Sigmoid colon (tissue), 7 donors: ENCODE measurements around the gene FADS3. TPM values are rescaled to one million over a fixed set of nuclear protein-coding genes. Genes with fewer than 3 reads are reported as not detected.

ENCODE experiments used
- DNase-seq: peaks from one replicate; pipeline ENCODE4 v3.0.0-alpha.2; 2019
- H3K27ac ChIP-seq, 4 donors: fragments of 200-600 bp; sonication (generic); one replicate each; pipeline ENCODE4 v1.5.1; 2016 to 2019; ENCODE audit warnings: mild to moderate bottlenecking in 1 of 4
- H3K27me3 ChIP-seq, 3 donors: fragments of 200-600 bp; sonication (generic); one replicate each; pipeline ENCODE4 v1.5.1; 2019; ENCODE audit warnings: mild to moderate bottlenecking in 1 of 3
- H3K36me3 ChIP-seq, 4 donors: fragments of 200-600 bp; sonication (generic); one replicate each; pipeline ENCODE4 v1.5.1; 2016 to 2019
- H3K4me1 ChIP-seq, 4 donors: fragments of 200-600 bp; sonication (generic); one replicate each; pipeline ENCODE4 v1.5.1; 2017 to 2019
- H3K4me3 ChIP-seq, 4 donors: fragments of 200-600 bp; sonication (generic); one replicate each; pipeline ENCODE4 v1.5.1; 2017 to 2019; ENCODE audit warnings: mild to moderate bottlenecking in 2 of 4, moderate library complexity in 1 of 4
- H3K9me3 ChIP-seq, 4 donors: fragments of 200-600 bp in 3 of 4; sonication (generic) in 3 of 4; one replicate each; pipeline versions ENCODE4 v1.5.1 to v1.6.1; 2013 to 2019
- CTCF ChIP-seq, 4 experiments: fragments of 450-650 bp in 3 of 4; fragments of 200-600 bp in 1 of 4; IDR thresholded peaks; one replicate each; pipeline ENCODE4 v1.5.1; 2016 to 2019; ENCODE audit warnings: antibody characterized with exemption in 4 of 4, mild to moderate bottlenecking in 3 of 4, moderate library complexity in 2 of 4
- EP300 ChIP-seq, 4 donors: sonication (generic); formaldehyde crosslinking; IDR thresholded peaks; one replicate each; pipeline ENCODE4 v1.6.1; 2017; ENCODE audit warnings: antibody characterized with exemption in 4 of 4
- POLR2A ChIP-seq, 2 donors: fragments of 450-650 bp; IDR thresholded peaks; one replicate each; pipeline ENCODE4 v1.6.1; 2016; ENCODE audit warnings: antibody characterized with exemption in 2 of 2, mild to moderate bottlenecking in 2 of 2, moderate library complexity in 2 of 2
- POLR2AphosphoS5 ChIP-seq, 4 donors: sonication (generic); formaldehyde crosslinking; IDR thresholded peaks; one replicate each; pipeline ENCODE4 v1.6.1; 2017; ENCODE audit warnings: antibody characterized with exemption in 4 of 4
- WGBS, 2 donors: extraction: QIAGEN DNeasy Blood & Tissue Kit; methylation state at CpG; one replicate each; pipeline ENCODE4 v1.1.7; 2013; 5-methylcytosine and 5-hydroxymethylcytosine counted together
- intact Hi-C: fragments of 100-400 bp; cut with DNase I; formaldehyde crosslinking; loops from one replicate; pipeline ENCODE4 v1.15.1; 2023
- polyA plus RNA-seq, 3 donors: library from polyadenylated mRNA; stranded (reverse); fragments of 200-250 nt; gene quantifications; one replicate each; pipeline ENCODE4 v1.2.3, GENCODE V29; 2013
- total RNA-seq, 4 donors: library from RNA; depleted of rRNA; stranded (reverse); fragments of >200 nt; gene quantifications; one replicate each; pipeline ENCODE4 v1.1.0, GENCODE V29; 2016
- donor health status: healthy with polysubstance abuse.
- donor health status: Bipolar disorder and iron deficiency.
- donor health status: healthy.

The FADS3 gene
- total and polyA plus RNA-seq, 7 donors, result 1.4 to 57.9 (median 21.5) TPM

GRCh38 chr11:61893981-61894380, 2.6 kb upstream of the FADS3 start:
- intact Hi-C loops, result loop anchor here (5.0 kb wide), 2 partner anchors 73 to 77 kb away; partner anchors contain the start of genes FADS1 and FTH1
- TF ChIP-seq CTCF (IDR thresholded peaks at IDR 0.05) (no peak), POLR2AphosphoS5 (IDR thresholded peaks at IDR 0.05) (no peak), POLR2A (IDR thresholded peaks at IDR 0.05) (no peak), EP300 (IDR thresholded peaks at IDR 0.05) (no peak)

GRCh38 chr11:61892085-61892370, 683 bp upstream of the FADS3 start:
- intact Hi-C loops, result loop anchor here (5.0 kb wide), 2 partner anchors 75 kb away; partner anchors contain the start of genes FADS1 and FTH1
- TF ChIP-seq POLR2AphosphoS5 (IDR thresholded peaks at IDR 0.05) (no peak), CTCF (IDR thresholded peaks at IDR 0.05) (no peak), EP300 (IDR thresholded peaks at IDR 0.05) (no peak), POLR2A (IDR thresholded peaks at IDR 0.05) (no peak)
- 7 to 12% methylated on average over 12 of the region's 12 CpGs for whole genome bisulfite sequencing, 2 donors

More at GRCh38 chr11:61893981-61894380, 2.6 kb upstream of the FADS3 start:
- H3K4me3 ChIP-seq, result no peak overlapping the region
- H3K36me3 ChIP-seq, result no peaks in the 10 kb centered on the region
- H3K27ac ChIP-seq, result peak overlapping the region in 2 of 4 donors; percentile 1 to 50
- no peaks in the 10 kb centered on the region for H3K27me3 ChIP-seq
- WGBS, 2 donors, result 53 to 61% methylated on average over 5 of the region's 5 CpGs
- no peaks in the 10 kb centered on the region for H3K9me3 ChIP-seq
- no peak for DNase-seq
- peaks cover 0 to 24% (median 14%) of the 10 kb centered on the region in 4 donors for H3K4me1 ChIP-seq

GRCh38 chr11:61890529-61891330, 615 bp downstream of the FADS3 start:
- WGBS, 2 donors, result 1% methylated on average over 38 of the region's 38 CpGs
- intact Hi-C loops, result loop anchor here (2.0 to 5.0 kb wide), 3 partner anchors 73 to 94 kb away; partner anchors contain the start of genes FADS1 and FTH1
- no peaks in the 10 kb centered on the region for H3K36me3 ChIP-seq
- TF ChIP-seq POLR2AphosphoS5 (IDR thresholded peaks at IDR 0.05) (peak in 1 of 4 donors; percentile 61), CTCF (IDR thresholded peaks at IDR 0.05) (no peak)
- peaks cover 0 to 46% (median 33%) of the 10 kb centered on the region in 4 donors for H3K4me1 ChIP-seq
- no peaks in the 10 kb centered on the region for H3K9me3 ChIP-seq
- H3K4me3 ChIP-seq, result peak overlapping the region; percentile 75 to 94 (median 84)
- DNase-seq, result peak; percentile 87
- H3K27ac ChIP-seq, result peak overlapping the region; percentile 85 to 96 (median 90)
- H3K27me3 ChIP-seq, result no peaks in the 10 kb centered on the region

More at GRCh38 chr11:61892085-61892370, 683 bp upstream of the FADS3 start:
- Histone ChIP-seq H3K27ac (peak overlapping the region; percentile 85 to 96 (median 90)), H3K36me3 (no peaks in the 10 kb centered on the region), H3K4me3 (peak overlapping the region; percentile 30 to 94 (median 78)), H3K4me1 (peaks cover 0 to 41% (median 32%) of the 10 kb centered on the region in 4 donors), H3K9me3 (no peaks in the 10 kb centered on the region), H3K27me3 (no peaks in the 10 kb centered on the region)
- DNase-seq, result no peak

GRCh38 chr11:61889831-61890230, 1.5 kb downstream of the FADS3 start:
- TF ChIP-seq CTCF (IDR thresholded peaks at IDR 0.05), result no peak
- no peak for TF ChIP-seq POLR2A (IDR thresholded peaks at IDR 0.05)
- no peak for TF ChIP-seq EP300 (IDR thresholded peaks at IDR 0.05)
- TF ChIP-seq POLR2AphosphoS5 (IDR thresholded peaks at IDR 0.05), result no peak
- H3K4me1 ChIP-seq, result peaks cover 0 to 46% (median 33%) of the 10 kb centered on the region in 4 donors

More at GRCh38 chr11:61889831-61890230, 1.5 kb downstream of the FADS3 start:
- H3K36me3 ChIP-seq, result no peaks in the 10 kb centered on the region
- no peaks in the 10 kb centered on the region for H3K9me3 ChIP-seq
- 87 to 90% methylated on average over 10 of the region's 10 CpGs for WGBS, 2 donors
- DNase-seq, result no peak
- peak overlapping the region; percentile 85 to 96 (median 90) for H3K27ac ChIP-seq
- H3K4me3 ChIP-seq, result peak overlapping the region in 3 of 4 donors; percentile 75 to 94 (median 82)
- no peaks in the 10 kb centered on the region for H3K27me3 ChIP-seq
- intact Hi-C loops, result loop anchor here (2.0 to 5.0 kb wide), 3 partner anchors 73 to 93 kb away; partner anchors contain the start of genes FADS1 and FTH1
